ENCODE measurements around the gene SMPD2.

SMPD2 gene

GRCh38 chr6:109461733-109462526, 21.4 kb downstream of the SMPD2 start:
- DNase-seq, result no peak

GRCh38 chr6:109465772-109466171, 25.2 kb downstream of the SMPD2 start:
- DNase-seq, result no peak

- DNase-seq, result no peak
Observed at GRCh38 chr6:109466212-109466923, 25.8 kb downstream of the SMPD2 start.

GRCh38 chr6:109467696-109468095, 27.2 kb downstream of the SMPD2 start:
- no peak for DNase-seq

- DNase-seq, result no peak
Observed at GRCh38 chr6:109469591-109470189, 29.2 kb downstream of the SMPD2 start.

- no peak for DNase-seq
Observed at GRCh38 chr6:109471105-109471810, 30.7 kb downstream of the SMPD2 start.

GRCh38 chr6:109472132-109472995, 31.8 kb downstream of the SMPD2 start:
- DNase-seq, result no peak

- no peak for DNase-seq
Observed at GRCh38 chr6:109473120-109473519, 32.6 kb downstream of the SMPD2 start.

- DNase-seq, result no peak
Observed at GRCh38 chr6:109474995-109475394, 34.5 kb downstream of the SMPD2 start.

GRCh38 chr6:109475625-109476024, 35.1 kb downstream of the SMPD2 start:
- DNase-seq, result no peak

- no peak for DNase-seq
Observed at GRCh38 chr6:109477184-109477583, 36.7 kb downstream of the SMPD2 start.

GRCh38 chr6:109477725-109478124, 37.2 kb downstream of the SMPD2 start:
- DNase-seq, result no peak

GRCh38 chr6:109478222-109478805, 37.8 kb downstream of the SMPD2 start:
- no peak for DNase-seq

- no peak for DNase-seq
Observed at GRCh38 chr6:109478841-109479624, 38.5 kb downstream of the SMPD2 start.

- no peak for DNase-seq
Observed at GRCh38 chr6:109480993-109481480, 40.5 kb downstream of the SMPD2 start.

- DNase-seq, result peak; percentile 68 to 87
Observed at GRCh38 chr6:109482905-109483734, 42.6 kb downstream of the SMPD2 start, which contains the start of gene ZBTB24. ZBTB24 (minus strand) TSS chr6:109483219; CDS start chr6:109482026, 1,193 bp downstream.

- DNase-seq, result no peak
Observed at GRCh38 chr6:109483735-109484057, 43.2 kb downstream of the SMPD2 start.

- DNase-seq, result peak in 1 of 2 experiments; percentile 36
Observed at GRCh38 chr6:109484122-109484521, 43.6 kb downstream of the SMPD2 start.

GRCh38 chr6:109485266-109485935, 44.9 kb downstream of the SMPD2 start:
- peak in 1 of 2 experiments; percentile 21 for DNase-seq
